Large intestine (tissue), 3 donors: ENCODE data around the gene ROR1. TPM values are rescaled to one million over a fixed set of nuclear protein-coding genes. Genes with fewer than 3 reads are reported as not detected.

Experiments
- DNase-seq, 2 donors: peaks; one replicate each; pipeline versions ENCODE4 v3.0.0 to v3.0.0-alpha.2; 2013
- H3K27ac ChIP-seq: one replicate; pipeline ENCODE4 v1.5.1; 2013; ENCODE audit warnings: low read length
- H3K27me3 ChIP-seq: 2 replicates; pipeline ENCODE4 v1.6.1; 2013; ENCODE audit warnings: low read length; ENCODE audit not compliant: control insufficient read depth, insufficient read depth
- H3K36me3 ChIP-seq: 2 replicates; pipeline ENCODE4 v1.6.1; 2013; ENCODE audit warnings: low read length; ENCODE audit not compliant: control insufficient read depth, insufficient read depth
- H3K4me1 ChIP-seq: one replicate; pipeline ENCODE4 v1.6.1; 2013; ENCODE audit warnings: low read length; ENCODE audit not compliant: control insufficient read depth, insufficient read depth
- H3K4me3 ChIP-seq: one replicate; pipeline ENCODE4 v1.5.1; 2013; ENCODE audit warnings: low read length
- H3K9me3 ChIP-seq: one replicate; pipeline ENCODE4 v1.6.1; 2013; ENCODE audit warnings: mild to moderate bottlenecking, low read depth, low read length, moderate library complexity; ENCODE audit not compliant: control insufficient read depth
- WGBS: methylation state at CpG from one replicate; pipeline ENCODE4 v1.1.5; 2013; ENCODE audit warnings: low lambda C conversion rate; ENCODE audit not compliant: insufficient coverage; 5-methylcytosine and 5-hydroxymethylcytosine counted together
- polyA plus RNA-seq: library from polyadenylated mRNA; unstranded; fragments of 120-200 nt; gene quantifications from one replicate; pipeline ENCODE4 v1.2.1, GENCODE V29; 2013

ROR1 gene
- polyA plus RNA-seq, 1 donor = 14.4 TPM

GRCh38 chr1:64124704-64125440 lies 351.1 kb downstream of the ROR1 start:
- H3K4me1 ChIP-seq = no peaks in the 10 kb centered on the region
- 95% methylated on average over 4 of the region's 7 CpGs for WGBS
- H3K27me3 ChIP-seq = peaks cover 4% of the 10 kb centered on the region
- no peaks in the 10 kb centered on the region for H3K36me3 ChIP-seq
- no peaks in the 10 kb centered on the region for H3K9me3 ChIP-seq
- H3K27ac ChIP-seq = no peak overlapping the region
- H3K4me3 ChIP-seq = no peak overlapping the region
- no peak for DNase-seq

- Histone ChIP-seq H3K4me3 (no peak overlapping the region), H3K4me1 (no peaks in the 10 kb centered on the region), H3K27ac (no peak overlapping the region), H3K9me3 (no peaks in the 10 kb centered on the region), H3K36me3 (no peaks in the 10 kb centered on the region), H3K27me3 (peaks cover 3% of the 10 kb centered on the region)
- WGBS = no CpG with 5 or more reads among the region's 1 CpG
- no peak for DNase-seq
These were observed 352.8 kb downstream of the ROR1 start for GRCh38 chr1:64126581-64126980.

- no peak for DNase-seq
- Histone ChIP-seq H3K4me3 (no peak overlapping the region), H3K27ac (no peak overlapping the region), H3K27me3 (no peaks in the 10 kb centered on the region), H3K36me3 (no peaks in the 10 kb centered on the region), H3K4me1 (no peaks in the 10 kb centered on the region), H3K9me3 (no peaks in the 10 kb centered on the region)
- WGBS = 67% methylated on average over 3 of the region's 3 CpGs
These were observed 353.5 kb downstream of the ROR1 start for GRCh38 chr1:64127297-64127696.

GRCh38 chr1:64129701-64130100 lies 355.9 kb downstream of the ROR1 start:
- Histone ChIP-seq H3K27me3 (no peaks in the 10 kb centered on the region), H3K27ac (no peak overlapping the region), H3K4me3 (no peak overlapping the region), H3K9me3 (no peaks in the 10 kb centered on the region), H3K36me3 (no peaks in the 10 kb centered on the region), H3K4me1 (no peaks in the 10 kb centered on the region)
- DNase-seq = no peak
- WGBS = no CpG with 5 or more reads among the region's 5 CpGs

- H3K36me3 ChIP-seq = no peaks in the 10 kb centered on the region
- no peak for DNase-seq
- H3K4me3 ChIP-seq = no peak overlapping the region
- no peak overlapping the region for H3K27ac ChIP-seq
- WGBS = 60% methylated on average over 1 of the region's 2 CpGs
- no peaks in the 10 kb centered on the region for H3K9me3 ChIP-seq
- no peaks in the 10 kb centered on the region for H3K4me1 ChIP-seq
- H3K27me3 ChIP-seq = no peaks in the 10 kb centered on the region
These were observed 357.3 kb downstream of the ROR1 start for GRCh38 chr1:64131155-64131554.

- no peak for DNase-seq
- WGBS = no CpG with 5 or more reads among the region's 5 CpGs
- Histone ChIP-seq H3K4me1 (no peaks in the 10 kb centered on the region), H3K27me3 (no peaks in the 10 kb centered on the region), H3K4me3 (no peak overlapping the region), H3K36me3 (no peaks in the 10 kb centered on the region), H3K27ac (no peak overlapping the region), H3K9me3 (no peaks in the 10 kb centered on the region)
These were observed 359.2 kb downstream of the ROR1 start for GRCh38 chr1:64133036-64133435.

- WGBS = no CpG with 5 or more reads among the region's 3 CpGs
- no peaks in the 10 kb centered on the region for H3K4me1 ChIP-seq
- H3K9me3 ChIP-seq = no peaks in the 10 kb centered on the region
- no peaks in the 10 kb centered on the region for H3K36me3 ChIP-seq
- no peak overlapping the region for H3K27ac ChIP-seq
- H3K4me3 ChIP-seq = no peak overlapping the region
- H3K27me3 ChIP-seq = no peaks in the 10 kb centered on the region
- no peak for DNase-seq
These were observed 361.8 kb downstream of the ROR1 start for GRCh38 chr1:64135462-64136223.

- WGBS = no CpG with 5 or more reads among the region's 5 CpGs
- Histone ChIP-seq H3K4me3 (no peak overlapping the region), H3K9me3 (no peaks in the 10 kb centered on the region), H3K4me1 (no peaks in the 10 kb centered on the region), H3K36me3 (no peaks in the 10 kb centered on the region), H3K27ac (no peak overlapping the region), H3K27me3 (no peaks in the 10 kb centered on the region)
- DNase-seq = no peak
These were observed 362.5 kb downstream of the ROR1 start for GRCh38 chr1:64136296-64136695.

- Histone ChIP-seq H3K9me3 (no peaks in the 10 kb centered on the region), H3K4me1 (no peaks in the 10 kb centered on the region), H3K4me3 (no peak overlapping the region), H3K27ac (no peak overlapping the region), H3K27me3 (no peaks in the 10 kb centered on the region), H3K36me3 (no peaks in the 10 kb centered on the region)
- DNase-seq = peak; percentile 55 to 62
- WGBS = 40% methylated on average over 1 of the region's 7 CpGs
These were observed 363.1 kb downstream of the ROR1 start for GRCh38 chr1:64136752-64137411.

- WGBS = no CpG with 5 or more reads among the region's 4 CpGs
- no peak overlapping the region for H3K27ac ChIP-seq
- H3K4me1 ChIP-seq = no peaks in the 10 kb centered on the region
- H3K36me3 ChIP-seq = no peaks in the 10 kb centered on the region
- H3K9me3 ChIP-seq = no peaks in the 10 kb centered on the region
- H3K27me3 ChIP-seq = no peaks in the 10 kb centered on the region
- DNase-seq = no peak
- no peak overlapping the region for H3K4me3 ChIP-seq
These were observed 363.6 kb downstream of the ROR1 start for GRCh38 chr1:64137412-64137803.
